Measurements from ENCODE around the gene ERICH6B.
"Not testable (repeated sequence)": the region's sequence is repeated elsewhere in the genome, so short reads cannot be mapped to it uniquely, and the experiment has no call there.

DNA sequence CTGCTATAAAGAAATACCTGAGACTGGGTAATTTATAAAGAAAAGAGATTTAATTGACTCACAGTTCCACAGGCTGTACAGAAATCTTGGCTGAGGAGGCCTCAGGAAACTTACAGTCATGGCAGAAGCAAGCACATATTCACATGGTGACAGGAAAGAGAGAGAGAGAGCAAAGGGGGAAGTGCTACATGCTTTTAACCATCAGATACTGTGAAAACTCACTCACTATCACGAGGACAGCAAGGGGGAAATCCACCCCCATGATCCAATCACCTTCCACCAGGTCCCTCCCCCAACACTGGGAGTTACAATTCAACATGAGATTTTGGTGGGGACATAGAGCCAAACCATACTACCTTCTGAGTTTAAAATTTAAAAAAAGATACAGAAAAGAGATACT is 44.9 kb upstream of the ERICH6B start:
- TF ChIP-seq, protein P1, sequence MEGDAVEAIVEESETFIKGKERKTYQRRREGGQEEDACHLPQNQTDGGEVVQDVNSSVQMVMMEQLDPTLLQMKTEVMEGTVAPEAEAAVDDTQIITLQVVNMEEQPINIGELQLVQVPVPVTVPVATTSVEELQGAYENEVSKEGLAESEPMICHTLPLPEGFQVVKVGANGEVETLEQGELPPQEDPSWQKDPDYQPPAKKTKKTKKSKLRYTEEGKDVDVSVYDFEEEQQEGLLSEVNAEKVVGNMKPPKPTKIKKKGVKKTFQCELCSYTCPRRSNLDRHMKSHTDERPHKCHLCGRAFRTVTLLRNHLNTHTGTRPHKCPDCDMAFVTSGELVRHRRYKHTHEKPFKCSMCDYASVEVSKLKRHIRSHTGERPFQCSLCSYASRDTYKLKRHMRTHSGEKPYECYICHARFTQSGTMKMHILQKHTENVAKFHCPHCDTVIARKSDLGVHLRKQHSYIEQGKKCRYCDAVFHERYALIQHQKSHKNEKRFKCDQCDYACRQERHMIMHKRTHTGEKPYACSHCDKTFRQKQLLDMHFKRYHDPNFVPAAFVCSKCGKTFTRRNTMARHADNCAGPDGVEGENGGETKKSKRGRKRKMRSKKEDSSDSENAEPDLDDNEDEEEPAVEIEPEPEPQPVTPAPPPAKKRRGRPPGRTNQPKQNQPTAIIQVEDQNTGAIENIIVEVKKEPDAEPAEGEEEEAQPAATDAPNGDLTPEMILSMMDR (IDR thresholded peaks at IDR 0.05), result not testable (repeated sequence)
- TF ChIP-seq POLR2AphosphoS5, POLR2A, EP300 (IDR thresholded peaks at IDR 0.05): not testable (repeated sequence)

Data from sigmoid colon (tissue), 4 donors.